ENCODE data around the gene SMPD3. TPM values are rescaled to one million over a fixed set of nuclear protein-coding genes. Genes with fewer than 3 reads are reported as not detected.
A peak's percentile ranks its signal among the peaks of the same experiment; 100 is the strongest.

SMPD3 gene
- total and polyA plus RNA-seq, 2 of the 8 experiments (the other 6 are each of a cell fraction or from before 2014, with no cell fraction given) = 0.39 to 1.3 TPM

- no peak for DNase-seq (ENCODE audit: low read depth in 1 of 2, low spot score in 2 of 2)
- no peak overlapping the region for H2BK120ac ChIP-seq (replicated peaks; ENCODE audit: low read depth, low read length)
- no peak overlapping the region for H3K4ac ChIP-seq (replicated peaks; ENCODE audit: insufficient read length, low read depth, low read length)
- FAIRE-seq = no peak
- peak overlapping the region; percentile 43; the same call in 1 of the 2 replicates for H4K8ac ChIP-seq (ENCODE audit: extremely low read depth, insufficient read depth, low read length)
- WGBS, 2 experiments (ENCODE audit: extremely low coverage in 1 of 2, insufficient coverage in 1 of 2, insufficient read length in 1 of 2, insufficient replicate concordance in 2 of 2, low coverage in 1 of 2, low lambda C conversion rate in 2 of 2, missing lambda C conversion rate in 1 of 2) = 90% methylated on average over 18 of the region's 18 CpGs; no CpG with 5 or more reads in 1 of the 2 experiments
- no peaks in the 10 kb centered on the region for H3K23me2 ChIP-seq (ENCODE audit: low read depth, low read length)
- H3K56ac ChIP-seq (replicated peaks; ENCODE audit: insufficient read length, low read depth, low read length) = no peak overlapping the region
- no peak overlapping the region for H2BK12ac ChIP-seq (ENCODE audit: low read depth, low read length)
- no peak overlapping the region for H2AK5ac ChIP-seq (ENCODE audit: low read depth, low read length)
- no peak overlapping the region for H3K4me3 ChIP-seq (ENCODE audit: extremely low read depth in 1 of 4, insufficient read depth in 2 of 4, low read depth in 3 of 4, low read length in 4 of 4)
- H3K79me2 ChIP-seq (ENCODE audit: control insufficient read depth in 1 of 2, insufficient read depth in 2 of 2, low read length in 2 of 2) = no peaks in the 10 kb centered on the region
- no peak overlapping the region for H2AFZ ChIP-seq (ENCODE audit: low read length)
- H3K23ac ChIP-seq (ENCODE audit: insufficient read length) = no peak overlapping the region
- H3K27me3 ChIP-seq (replicated peaks in 1 of 4; ENCODE audit: control insufficient read depth in 3 of 4, extremely low read depth in 1 of 4, insufficient read depth in 3 of 4, low read length in 3 of 4) = no peaks in the 10 kb centered on the region; a peak in 2 of 7 replicates
- no peak overlapping the region for H4K5ac ChIP-seq (ENCODE audit: insufficient read length, low read depth, low read length)
- H2BK15ac ChIP-seq (ENCODE audit: low read length) = no peak overlapping the region
- no peak overlapping the region for H3K18ac ChIP-seq (ENCODE audit: extremely low read depth, low read length)
- H3K79me1 ChIP-seq (ENCODE audit: low read depth, low read length) = no peaks in the 10 kb centered on the region
- H3K9ac ChIP-seq (replicated peaks in 1 of 4; ENCODE audit: extremely low read depth in 1 of 4, low read depth in 3 of 4, low read length in 3 of 4) = no peak overlapping the region
- ChIA-PET POLR2A (ENCODE audit: partially characterized antibody) (no interaction called here), CTCF (ENCODE audit: partially characterized antibody) (interaction anchor here (0.9 to 8.8 kb wide), 5 partner anchors 8 to 100 kb away, joined by 3 to 84 read pairs (median 3); no protein-coding TSS in a partner anchor)
- H3K9me3 ChIP-seq (ENCODE audit: insufficient read depth in 2 of 2, low read depth in 1 of 2, low read length in 1 of 2) = no peaks in the 10 kb centered on the region
- H4K91ac ChIP-seq (replicated peaks; ENCODE audit: insufficient read length, low read length) = no peak overlapping the region
- H3K4me2 ChIP-seq (ENCODE audit: insufficient read depth in 1 of 2, low read depth in 2 of 2, low read length in 2 of 2) = no peak overlapping the region
- peaks cover under 1 to 18% (median 8%) of the 10 kb centered on the region in 4 experiments for H3K4me1 ChIP-seq (replicated peaks in 1 of 4; ENCODE audit: control insufficient read depth in 3 of 4, insufficient read depth in 4 of 4, low read length in 3 of 4)
- no peak for TF ChIP-seq RBBP5 (IDR thresholded peaks at IDR 0.05; ENCODE audit: borderline replicate concordance, low read depth, low read length)
- TF ChIP-seq POLR2A (IDR thresholded peaks at IDR 0.05; ENCODE audit: control extremely low read depth in 1 of 2, low read depth in 2 of 2, low read length in 2 of 2) = no peak
- no peak for TF ChIP-seq ATF2 (IDR thresholded peaks at IDR 0.05; ENCODE audit: low read length)
- no peak for TF ChIP-seq MAFK (IDR thresholded peaks at IDR 0.05; ENCODE audit: low read depth, low read length)
- no peak for TF ChIP-seq GABPA (IDR thresholded peaks at IDR 0.05; ENCODE audit: borderline replicate concordance, insufficient read depth, low read length)
- no peak for TF ChIP-seq SAP30 (IDR thresholded peaks at IDR 0.05; ENCODE audit: insufficient read depth, insufficient replicate concordance, low read length)
- no peak for TF ChIP-seq BACH1 (IDR thresholded peaks at IDR 0.05; ENCODE audit: low read length)
- no peak for TF ChIP-seq YY1 (IDR thresholded peaks at IDR 0.05; ENCODE audit: low read depth, low read length)
- no peak for TF ChIP-seq JUND (IDR thresholded peaks at IDR 0.05; ENCODE audit: low read length)
- TF ChIP-seq JUN (IDR thresholded peaks at IDR 0.05; ENCODE audit: low read depth, low read length) = no peak
- no peaks in the 10 kb centered on the region for H3K36me3 ChIP-seq (ENCODE audit: control insufficient read depth in 2 of 4, insufficient read depth in 4 of 4, low read length in 3 of 4)
- no peaks in the 10 kb centered on the region for H4K20me1 ChIP-seq (replicated peaks in 1 of 2; ENCODE audit: control insufficient read depth in 1 of 2, insufficient read depth in 2 of 2, low read length in 2 of 2)
- H3K14ac ChIP-seq (ENCODE audit: insufficient read length) = no peak overlapping the region
- H2BK20ac ChIP-seq (ENCODE audit: low read length) = no peak overlapping the region
- no peak overlapping the region for H3K27ac ChIP-seq (ENCODE audit: low read depth, low read length)
- H2BK5ac ChIP-seq (ENCODE audit: low read depth, low read length) = no peak overlapping the region; the same call in 1 of the 2 replicates
Measured at GRCh38 chr16:68379472-68380347, 68.6 kb downstream of the SMPD3 start.
